ENCODE data around the gene DCK. TPM values are rescaled to one million over a fixed set of nuclear protein-coding genes. Genes with fewer than 3 reads are reported as not detected.
A peak's percentile ranks its signal among the peaks of the same experiment; 100 is the strongest.

Gene DCK
- total RNA-seq, 1 experiment from 2014 or later: 12.9 TPM

GRCh38 chr4:71066737-71067716, 73.6 kb downstream of the DCK start:
- Mint-ChIP-seq H3K27me3 (ENCODE audit: unreplicated experiment) (no peaks in the 10 kb centered on the region), H3K4me1 (ENCODE audit: low read depth, unreplicated experiment) (peaks cover 14% of the 10 kb centered on the region), H3K4me3 (ENCODE audit: low read depth, unreplicated experiment) (no peak overlapping the region), H3K9me3 (ENCODE audit: low read depth, unreplicated experiment) (no peaks in the 10 kb centered on the region), H3K27ac (ENCODE audit: unreplicated experiment) (no peak overlapping the region), H3K36me3 (ENCODE audit: insufficient read depth, unreplicated experiment) (no peaks in the 10 kb centered on the region)
- intact Hi-C loops (cut with micrococcal nuclease; ENCODE audit: unreplicated experiment): no loop called here
- BruUV-seq (replicated peaks): no TSS peak
- no peak for TF ChIP-seq CTCF (IDR thresholded peaks at IDR 0.05; ENCODE audit: unreplicated experiment)
- CTCF ChIA-PET: no interaction called here
- DNase-seq: no peak

GRCh38 chr4:71069063-71069462, 75.6 kb downstream of the DCK start:
- Mint-ChIP-seq H3K36me3 (ENCODE audit: insufficient read depth, unreplicated experiment) (no peaks in the 10 kb centered on the region), H3K27me3 (ENCODE audit: unreplicated experiment) (no peaks in the 10 kb centered on the region), H3K4me1 (ENCODE audit: low read depth, unreplicated experiment) (peaks cover 15% of the 10 kb centered on the region), H3K4me3 (ENCODE audit: low read depth, unreplicated experiment) (no peak overlapping the region), H3K27ac (ENCODE audit: unreplicated experiment) (no peak overlapping the region), H3K9me3 (ENCODE audit: low read depth, unreplicated experiment) (no peaks in the 10 kb centered on the region)
- no peak for TF ChIP-seq CTCF (IDR thresholded peaks at IDR 0.05; ENCODE audit: unreplicated experiment)
- intact Hi-C loops (cut with micrococcal nuclease; ENCODE audit: unreplicated experiment): no loop called here
- no peak for DNase-seq
- CTCF ChIA-PET: interaction anchor here (0.5 kb wide), 1 partner anchor 139 kb away, joined by 6 read pairs; no protein-coding TSS in a partner anchor
- BruUV-seq (replicated peaks): no TSS peak

GRCh38 chr4:71070015-71070414, 76.6 kb downstream of the DCK start:
- Mint-ChIP-seq H3K4me3 (ENCODE audit: low read depth, unreplicated experiment) (no peak overlapping the region), H3K27ac (ENCODE audit: unreplicated experiment) (no peak overlapping the region), H3K27me3 (ENCODE audit: unreplicated experiment) (no peaks in the 10 kb centered on the region), H3K36me3 (ENCODE audit: insufficient read depth, unreplicated experiment) (no peaks in the 10 kb centered on the region), H3K9me3 (ENCODE audit: low read depth, unreplicated experiment) (no peaks in the 10 kb centered on the region), H3K4me1 (ENCODE audit: low read depth, unreplicated experiment) (peaks cover 25% of the 10 kb centered on the region)
- no peak for TF ChIP-seq CTCF (IDR thresholded peaks at IDR 0.05; ENCODE audit: unreplicated experiment)
- DNase-seq: no peak
- CTCF ChIA-PET: no interaction called here
- BruUV-seq (replicated peaks): no TSS peak
- intact Hi-C loops (cut with micrococcal nuclease; ENCODE audit: unreplicated experiment): no loop called here

- no peak overlapping the region for H3K27ac Mint-ChIP-seq (ENCODE audit: unreplicated experiment)
- H3K9me3 Mint-ChIP-seq (ENCODE audit: low read depth, unreplicated experiment): no peaks in the 10 kb centered on the region
- no peak for TF ChIP-seq CTCF (IDR thresholded peaks at IDR 0.05; ENCODE audit: unreplicated experiment)
- H3K4me1 Mint-ChIP-seq (ENCODE audit: low read depth, unreplicated experiment): peaks cover 18% of the 10 kb centered on the region
- peak overlapping the region; percentile 1 for H3K4me3 Mint-ChIP-seq (ENCODE audit: low read depth, unreplicated experiment)
- BruUV-seq (replicated peaks): no TSS peak
- intact Hi-C loops (cut with micrococcal nuclease; ENCODE audit: unreplicated experiment): no loop called here
- no peaks in the 10 kb centered on the region for H3K27me3 Mint-ChIP-seq (ENCODE audit: unreplicated experiment)
- DNase-seq: no peak
- no peaks in the 10 kb centered on the region for H3K36me3 Mint-ChIP-seq (ENCODE audit: insufficient read depth, unreplicated experiment)
- CTCF ChIA-PET: no interaction called here
Measured at GRCh38 chr4:71074452-71075299, 81.2 kb downstream of the DCK start.

Other genes starting within 250 kb of the DCK start
- gene GRSF1, start 153.8 kb upstream of the DCK start, total RNA-seq (2022): 63.0 and 68.7 TPM in 2 replicates
- 13.3 and 13.4 TPM in 2 replicates for gene MOB1B, start 91.3 kb upstream of the DCK start, total RNA-seq (2022)